Myocyte (in vitro differentiated cells): ENCODE data around the gene CHCT1. TPM values are rescaled to one million over a fixed set of nuclear protein-coding genes. Genes with fewer than 3 reads are reported as not detected.
A peak's percentile ranks its signal among the peaks of the same experiment; 100 is the strongest.

Experiments used
- DNase-seq: peaks from one replicate; pipeline ENCODE4 v3.0.0-alpha.2; 2012; ENCODE audit warnings: low read depth
- total RNA-seq: library from RNA; depleted of rRNA; stranded (reverse); fragments of >200 nt; gene quantifications from 2 replicates; pipeline ENCODE4 v1.2.3, GENCODE V29; 2014

CHCT1 gene
- total RNA-seq, 1 donor from 2014 or later: not detected

- no peak for DNase-seq
Observed at GRCh38 chr17:60439501-60439900, 17.2 kb downstream of the CHCT1 start.

DNA sequence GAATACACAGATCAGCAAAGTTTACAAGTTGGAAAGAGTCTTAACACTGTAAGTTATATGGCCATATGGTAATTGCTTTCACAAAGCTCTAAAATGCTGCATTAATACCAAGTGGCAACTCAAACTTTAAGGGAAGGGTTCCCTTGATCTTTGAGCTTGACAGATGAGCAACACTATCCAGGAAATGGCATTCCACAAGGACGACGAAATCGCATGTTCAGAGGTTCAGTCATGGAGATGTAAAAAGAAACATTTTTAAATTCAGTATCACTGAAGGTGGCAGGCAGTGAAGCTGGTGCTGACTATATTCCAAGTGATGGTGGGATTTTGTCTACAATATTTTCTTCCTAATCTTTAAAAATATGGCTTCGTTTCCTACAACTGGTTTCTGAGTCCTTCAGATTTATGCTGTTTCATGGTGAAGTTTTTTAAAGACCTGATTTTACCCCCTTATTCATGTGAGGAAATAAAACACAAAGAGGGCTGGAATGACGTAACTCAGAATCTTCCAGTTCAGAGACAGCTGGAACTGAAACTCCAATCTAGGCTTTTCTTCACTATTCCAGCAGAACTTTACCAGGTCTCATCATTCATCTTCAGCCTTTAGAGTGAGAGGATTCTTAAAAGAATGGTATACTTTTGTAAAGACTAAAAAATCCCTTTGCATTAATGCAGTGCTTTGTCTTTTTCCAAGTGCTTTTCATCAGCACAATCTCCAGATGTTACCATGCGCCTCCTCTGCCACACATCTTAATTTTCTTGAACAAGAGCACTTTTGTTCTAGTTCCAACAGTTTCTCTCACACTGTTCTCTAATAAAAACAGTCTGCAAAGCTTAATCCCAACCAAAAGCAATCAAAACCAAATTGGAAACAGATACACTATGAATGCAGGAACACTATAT lies 20.2 kb downstream of the CHCT1 start:
- DNase-seq: peak; percentile 29

- DNase-seq: no peak
Observed at GRCh38 chr17:60443713-60444112, 21.4 kb downstream of the CHCT1 start.

- no peak for DNase-seq
Observed at GRCh38 chr17:60445144-60445543, 22.9 kb downstream of the CHCT1 start.

DNA sequence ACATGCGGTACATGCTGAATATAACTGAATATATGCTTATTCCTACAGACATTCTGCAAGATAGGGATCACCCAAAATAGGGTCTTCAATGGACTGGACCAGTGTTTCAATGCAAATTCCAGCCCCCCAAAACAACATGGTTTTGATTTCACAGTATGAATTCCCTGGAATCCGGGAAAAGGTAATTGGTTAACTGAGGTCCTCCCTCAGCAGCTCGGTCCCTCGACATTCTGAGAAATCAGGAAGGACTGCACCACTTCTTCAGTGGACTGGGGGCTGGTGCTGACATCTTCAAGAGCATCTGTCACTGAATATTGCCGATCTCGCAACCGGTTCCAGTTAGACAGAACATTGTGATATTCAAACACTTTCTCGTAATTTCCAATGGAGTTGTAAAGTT lies 25.1 kb downstream of the CHCT1 start:
- no peak for DNase-seq

- no peak for DNase-seq
Observed at GRCh38 chr17:60451071-60451470, 28.8 kb downstream of the CHCT1 start.

- DNase-seq: no peak
Observed at GRCh38 chr17:60451965-60452364, 29.7 kb downstream of the CHCT1 start.

- no peak for DNase-seq
Observed at GRCh38 chr17:60455378-60455777, 33.1 kb downstream of the CHCT1 start.

- no peak for DNase-seq
Observed at GRCh38 chr17:60457148-60457547, 34.9 kb downstream of the CHCT1 start.

DNA sequence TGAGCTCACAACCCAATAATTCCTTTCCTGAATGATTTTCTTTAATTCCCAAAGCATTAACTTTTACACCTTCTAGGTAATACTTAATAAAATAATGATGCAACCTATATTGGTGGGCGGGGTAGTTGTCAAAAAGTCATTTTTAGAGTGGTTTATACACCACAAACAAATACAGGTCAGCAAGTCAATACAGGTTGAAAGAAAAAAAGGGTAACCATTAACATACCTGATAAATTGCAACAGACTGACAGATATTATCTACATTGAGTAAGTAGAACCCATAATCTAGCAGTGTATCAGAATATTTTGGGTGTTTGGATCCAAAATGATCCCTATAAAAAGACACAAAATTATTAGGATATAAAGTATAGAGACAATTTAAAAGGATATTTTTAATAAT lies 39.3 kb downstream of the CHCT1 start:
- DNase-seq: no peak

GRCh38 chr17:60463157-60463835 lies 41.0 kb downstream of the CHCT1 start:
- DNase-seq: peak; percentile 40

DNA sequence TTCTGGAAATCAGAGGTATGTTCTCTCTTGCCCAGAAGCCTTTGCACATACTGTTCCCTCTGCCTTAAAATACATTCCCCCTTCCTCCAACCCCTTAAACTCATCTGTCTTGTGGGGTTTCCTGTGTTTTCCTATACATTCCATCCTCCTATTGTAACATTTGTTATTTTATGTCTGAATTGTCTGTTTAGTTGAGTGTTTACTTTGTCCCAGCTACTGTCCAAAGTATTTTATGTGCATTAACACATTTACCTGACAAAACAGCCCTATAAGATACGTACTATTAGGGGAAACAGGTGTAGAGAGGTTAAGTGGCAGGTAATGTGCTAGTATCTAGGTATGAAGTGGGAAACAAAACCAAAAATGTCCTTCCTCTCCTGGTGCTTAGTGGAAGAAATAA lies 42.1 kb downstream of the CHCT1 start:
- DNase-seq: no peak

GRCh38 chr17:60468371-60468770 lies 46.1 kb downstream of the CHCT1 start:
- DNase-seq: no peak

DNA sequence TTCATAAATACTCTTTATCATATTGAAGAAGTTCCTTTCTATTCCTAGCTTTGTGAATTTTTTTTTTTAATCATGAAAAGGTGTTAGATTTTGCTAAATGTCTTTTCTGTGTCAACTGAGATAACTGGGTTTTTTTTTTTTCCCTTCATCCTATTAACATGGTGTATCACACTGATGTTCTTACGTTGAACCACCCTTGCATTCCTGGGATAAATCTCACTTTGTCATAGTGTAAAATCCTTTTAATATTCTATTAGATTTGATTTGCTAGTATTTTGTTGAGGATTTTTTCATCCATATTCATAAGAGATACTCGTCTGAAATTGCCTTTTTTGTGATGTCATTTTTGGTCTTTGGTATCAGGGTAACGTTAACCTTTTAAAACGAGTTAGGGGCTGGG lies 49.2 kb downstream of the CHCT1 start:
- no peak for DNase-seq

- DNase-seq: peak; percentile 26
Observed at GRCh38 chr17:60472449-60472848, 50.2 kb downstream of the CHCT1 start.

GRCh38 chr17:60473788-60474187 lies 51.5 kb downstream of the CHCT1 start:
- peak; percentile 24 for DNase-seq

Other genes with a start within 250 kb of the CHCT1 start
- 48.3 and 57.9 TPM in 2 replicates for gene USP32, start 30.4 kb upstream of the CHCT1 start, total RNA-seq
- 41.8 and 48.7 TPM in 2 replicates for gene APPBP2, start 103.8 kb downstream of the CHCT1 start, total RNA-seq
- gene PPM1D, start 177.7 kb downstream of the CHCT1 start, total RNA-seq: 9.2 and 9.7 TPM in 2 replicates